H1 (cell line): Measurements from ENCODE around the gene G3BP1. TPM values are rescaled to one million over a fixed set of nuclear protein-coding genes. Genes with fewer than 3 reads are reported as not detected.

Experiments used
- CTCF ChIA-PET: fragments of 300-600 bp; sonication (Branson Sonifier 250); formaldehyde crosslinking; loops from one replicate; lab custom pipeline; 2021; ENCODE audit not compliant: partially characterized antibody; lab: Charles Lee
- POLR2A ChIA-PET: fragments of 300-600 bp; sonication (Branson Sonifier 250); formaldehyde crosslinking; loops from one replicate; lab custom pipeline; 2021; ENCODE audit warnings: inconsistent platforms; ENCODE audit not compliant: partially characterized antibody; lab: Charles Lee
- DNase-seq, 2 experiments: peaks; one replicate each; pipeline versions ENCODE4 v3.0.0 to v3.0.0-alpha.2; 2010 to 2022; ENCODE audit warnings: low spot score in 2 of 2, low read depth in 1 of 2, mixed read lengths in 1 of 2
- FAIRE-seq: peaks from 2 replicates; lab custom pipeline; 2011; peaks lifted over from hg19 to GRCh38; lab: Jason Lieb, UNC
- H2AFZ ChIP-seq: 2 replicates; pipeline ENCODE4 v1.8.1; 2012; ENCODE audit warnings: low read length, inconsistent platforms
- H2AK5ac ChIP-seq: 2 replicates; pipeline ENCODE4 v1.6.1; 2013; ENCODE audit warnings: low read depth, low read length
- H2BK120ac ChIP-seq: replicated peaks from 2 replicates; pipeline ENCODE3; 2013; ENCODE audit warnings: low read depth, low read length, inconsistent platforms
- H2BK12ac ChIP-seq: 2 replicates; pipeline ENCODE4 v1.6.1; 2013; ENCODE audit warnings: low read depth, low read length
- H2BK15ac ChIP-seq: 2 replicates; pipeline ENCODE4 v1.6.1; 2013; ENCODE audit warnings: low read length
- H2BK20ac ChIP-seq: 2 replicates; pipeline ENCODE4 v1.6.1; 2013; ENCODE audit warnings: low read length
- H2BK5ac ChIP-seq: 2 replicates; pipeline ENCODE4 v1.6.1; 2013; ENCODE audit warnings: low read depth, low read length
- H3K14ac ChIP-seq: 2 replicates; pipeline ENCODE4 v1.6.1; 2013; ENCODE audit warnings: inconsistent platforms; ENCODE audit not compliant: insufficient read length
- H3K18ac ChIP-seq: 2 replicates; pipeline ENCODE4 v1.6.1; 2013; ENCODE audit warnings: low read length; ENCODE audit errors: extremely low read depth
- H3K23ac ChIP-seq: 2 replicates; pipeline ENCODE4 v1.6.1; 2013; ENCODE audit warnings: inconsistent platforms; ENCODE audit not compliant: insufficient read length
- H3K23me2 ChIP-seq: 2 replicates; pipeline ENCODE4 v1.6.1; 2013; ENCODE audit warnings: low read depth, low read length
- H3K27ac ChIP-seq: 2 replicates; pipeline ENCODE4 v1.6.1; 2011; ENCODE audit warnings: low read depth, low read length, inconsistent platforms
- H3K27me3 ChIP-seq, 4 experiments: replicated peaks in 1 of 4; 1 replicate in 1 of 4; 2 replicates in 3 of 4; pipeline versions ENCODE4 v1.6.1 to v1.8.1; 2011 to 2013; ENCODE audit warnings: low read length in 3 of 4, mild to moderate bottlenecking in 3 of 4, inconsistent platforms in 2 of 4, mixed read lengths in 2 of 4, moderate library complexity in 1 of 4; ENCODE audit not compliant: control insufficient read depth in 3 of 4, insufficient read depth in 3 of 4; ENCODE audit errors: extremely low read depth in 1 of 4
- H3K36me3 ChIP-seq, 4 experiments: 2 replicates each; pipeline versions ENCODE4 v1.6.1 to v1.8.1; 2011 to 2013; ENCODE audit warnings: mild to moderate bottlenecking in 4 of 4, low read length in 3 of 4, moderate library complexity in 2 of 4, control low read depth in 1 of 4, inconsistent platforms in 1 of 4; ENCODE audit not compliant: insufficient read depth in 4 of 4, control insufficient read depth in 2 of 4
- H3K4ac ChIP-seq: replicated peaks from 2 replicates; pipeline ENCODE3; 2013; ENCODE audit warnings: low read length, low read depth, mixed read lengths, inconsistent platforms; ENCODE audit not compliant: insufficient read length
- H3K4me1 ChIP-seq, 4 experiments: replicated peaks in 1 of 4; 1 replicate in 1 of 4; 2 replicates in 3 of 4; pipeline versions ENCODE4 v1.6.1 to v1.8.1; 2011 to 2013; ENCODE audit warnings: low read length in 3 of 4, inconsistent platforms in 2 of 4, mixed read lengths in 1 of 4; ENCODE audit not compliant: insufficient read depth in 4 of 4, control insufficient read depth in 3 of 4
- H3K4me2 ChIP-seq, 2 experiments: 2 replicates each; pipeline versions ENCODE4 v1.6.1 to v1.8.1; 2011 to 2013; ENCODE audit warnings: low read depth in 2 of 2, low read length in 2 of 2, control low read depth in 1 of 2, inconsistent platforms in 1 of 2, mild to moderate bottlenecking in 1 of 2; ENCODE audit not compliant: insufficient read depth in 1 of 2
- H3K4me3 ChIP-seq, 4 experiments: fragments of 200-600, 300-600 bp in 1 of 4; sonication (generic), shearing (Covaris generic), sonication (Bioruptor Twin) in 1 of 4; 2 replicates each; pipeline versions ENCODE4 v1.5.1 to v1.8.1; 2011 to 2016; ENCODE audit warnings: low read length in 4 of 4, low read depth in 3 of 4, control low read depth in 2 of 4, inconsistent platforms in 2 of 4, mild to moderate bottlenecking in 2 of 4, mixed read lengths in 1 of 4, moderate library complexity in 1 of 4; ENCODE audit not compliant: insufficient read depth in 2 of 4; ENCODE audit errors: extremely low read depth in 1 of 4
- H3K56ac ChIP-seq: replicated peaks from 2 replicates; pipeline ENCODE3; 2013; ENCODE audit warnings: low read depth, mild to moderate bottlenecking, mixed read lengths, low read length, inconsistent platforms; ENCODE audit not compliant: insufficient read length
- H3K79me1 ChIP-seq: 2 replicates; pipeline ENCODE4 v1.6.1; 2013; ENCODE audit warnings: low read depth, low read length, control low read depth
- H3K79me2 ChIP-seq, 2 experiments: 2 replicates each; pipeline versions ENCODE4 v1.6.1 to v1.8.1; 2012 to 2013; ENCODE audit warnings: low read length in 2 of 2, mild to moderate bottlenecking in 2 of 2, inconsistent platforms in 1 of 2; ENCODE audit not compliant: insufficient read depth in 2 of 2, control insufficient read depth in 1 of 2
- H3K9ac ChIP-seq, 4 experiments: replicated peaks in 1 of 4; 1 replicate in 1 of 4; 2 replicates in 3 of 4; pipeline versions ENCODE4 v1.6.1 to v1.8.1; 2011 to 2013; ENCODE audit warnings: low read depth in 3 of 4, low read length in 3 of 4, control low read depth in 2 of 4, mild to moderate bottlenecking in 2 of 4, moderate library complexity in 2 of 4, inconsistent platforms in 1 of 4; ENCODE audit errors: extremely low read depth in 1 of 4
- H3K9me3 ChIP-seq, 2 experiments: 2 replicates each; pipeline versions ENCODE4 v1.6.1 to v1.8.1; 2012 to 2013; ENCODE audit warnings: mild to moderate bottlenecking in 2 of 2, moderate library complexity in 2 of 2, control low read depth in 1 of 2, inconsistent platforms in 1 of 2, low read depth in 1 of 2, low read length in 1 of 2, mixed read lengths in 1 of 2; ENCODE audit not compliant: insufficient read depth in 2 of 2
- H4K20me1 ChIP-seq, 2 experiments: replicated peaks in 1 of 2; 2 replicates each; pipeline versions ENCODE3 to v1.8.1; 2011 to 2013; ENCODE audit warnings: inconsistent platforms in 2 of 2, low read length in 2 of 2, mild to moderate bottlenecking in 1 of 2; ENCODE audit not compliant: insufficient read depth in 2 of 2, control insufficient read depth in 1 of 2
- H4K5ac ChIP-seq: 2 replicates; pipeline ENCODE4 v1.6.1; 2013; ENCODE audit warnings: low read length, low read depth, mixed read lengths, inconsistent platforms; ENCODE audit not compliant: insufficient read length
- H4K8ac ChIP-seq: 2 replicates; pipeline ENCODE4 v1.8.0; 2013; ENCODE audit warnings: mild to moderate bottlenecking, moderate library complexity, low read length, inconsistent platforms; ENCODE audit not compliant: insufficient read depth; ENCODE audit errors: extremely low read depth
- H4K91ac ChIP-seq: replicated peaks from 2 replicates; pipeline ENCODE3; 2013; ENCODE audit warnings: low read length, mixed read lengths, inconsistent platforms; ENCODE audit not compliant: insufficient read length
- ATF2 ChIP-seq: IDR thresholded peaks from 2 replicates; pipeline ENCODE4 v1.6.1; 2012; ENCODE audit warnings: low read length, inconsistent platforms
- E2F6 ChIP-seq: IDR thresholded peaks from 2 replicates; pipeline ENCODE4 v1.6.1; 2012; ENCODE audit warnings: inconsistent platforms
- HDAC2 ChIP-seq, 2 experiments: fragments of 300-600 bp in 1 of 2; sonication (generic) in 1 of 2; IDR thresholded peaks; 2 replicates each; pipeline ENCODE4 v1.6.1; 2011 to 2012; ENCODE audit warnings: low read depth in 2 of 2, low read length in 2 of 2, mild to moderate bottlenecking in 2 of 2, moderate library complexity in 2 of 2, borderline replicate concordance in 1 of 2, inconsistent platforms in 1 of 2
- HDAC6 ChIP-seq: IDR thresholded peaks from one replicate; pipeline ENCODE4 v1.7.1; 2012; ENCODE audit warnings: low read depth, mild to moderate bottlenecking, inconsistent platforms, low read length, moderate library complexity
- JUN ChIP-seq: IDR thresholded peaks from 2 replicates; pipeline ENCODE4 v1.6.1; 2011; ENCODE audit warnings: low read depth, mild to moderate bottlenecking, improper control_type of control experiment, low read length
- RFX5 ChIP-seq: IDR thresholded peaks from 2 replicates; pipeline ENCODE4 v1.6.1; 2011; ENCODE audit warnings: low read depth, low read length, improper control_type of control experiment, borderline replicate concordance
- YY1 ChIP-seq: IDR thresholded peaks from 2 replicates; pipeline ENCODE4 v1.6.1; 2011; ENCODE audit warnings: low read depth, mild to moderate bottlenecking, low read length
- WGBS, 2 experiments: shearing (Covaris generic) in 1 of 2; methylation state at CpG; one replicate each; pipeline versions ENCODE4 v1.1.6 to v1.1.7; 2013 to 2015; ENCODE audit warnings: low lambda C conversion rate in 2 of 2, mixed read lengths in 2 of 2, inconsistent platforms in 1 of 2, low coverage in 1 of 2, missing lambda C conversion rate in 1 of 2; ENCODE audit not compliant: insufficient replicate concordance in 2 of 2, insufficient coverage in 1 of 2, insufficient read length in 1 of 2; ENCODE audit errors: extremely low coverage in 1 of 2, missing lambda C conversion rate in 1 of 2; 5-methylcytosine and 5-hydroxymethylcytosine counted together
- polyA plus RNA-seq, 7 experiments: library from polyadenylated mRNA; depleted of rRNA in 3 of 7; stranded (reverse) in 5 of 7; unstranded in 2 of 7; fragments of >200 nt in 5 of 7; fragments of 200-250 nt in 2 of 7; gene quantifications; 1 replicate in 5 of 7; 2 replicates in 1 of 7; 4 replicates in 1 of 7; pipeline versions ENCODE4 v1.2.1 to v1.2.3, GENCODE V29; 2011 to 2013; ENCODE audit warnings: missing spikeins in 2 of 7, mixed read lengths in 2 of 7
- total RNA-seq: library from RNA; stranded (reverse); fragmentation: NEBNext Ultra II Directional; extraction: Animal tissue kit (Norgen Biotek cat#: 25700); gene quantifications from 2 replicates; pipeline ENCODE4 v1.2.1, GENCODE V29; 2021
- TF ChIP-seq, protein P1 (sequence below): IDR thresholded peaks from 2 replicates; pipeline ENCODE4 v1.6.1; 2012; ENCODE audit warnings: inconsistent platforms

The G3BP1 gene
- total and polyA plus RNA-seq, 2 of the 8 experiments (the other 6 are each of a cell fraction or from before 2014, with no cell fraction given), result 71.2 to 516 TPM

- H3K4ac ChIP-seq, result no peak overlapping the region
- H2BK120ac ChIP-seq, result no peak overlapping the region
- H3K4me1 ChIP-seq, result peaks cover 8 to 15% (median 11%) of the 10 kb centered on the region in 4 experiments
- H3K27me3 ChIP-seq, result no peaks in the 10 kb centered on the region
- POLR2A ChIA-PET, result interaction anchor here (1.1 kb wide), 1 partner anchor 63 kb away, joined by 3 read pairs; no protein-coding TSS in a partner anchor
- H3K4me2 ChIP-seq, result no peak overlapping the region
- H3K4me3 ChIP-seq, result no peak overlapping the region
- H3K79me1 ChIP-seq, result no peaks in the 10 kb centered on the region
- no peak overlapping the region for H3K27ac ChIP-seq
- 93% methylated on average over 1 of the region's 1 CpG; no CpG with 5 or more reads in 1 of the 2 experiments for WGBS, 2 experiments
- DNase-seq (no peak), FAIRE-seq (no peak)
- H4K5ac ChIP-seq, result no peak overlapping the region
- H2BK15ac ChIP-seq, result 0 out of 2 replicates have a peak overlapping the region, but pooled peaks have one; percentile 1
- no peak overlapping the region for H2BK12ac ChIP-seq
- H4K91ac ChIP-seq, result no peak overlapping the region
- no peak overlapping the region for H3K9ac ChIP-seq
- H2AK5ac ChIP-seq, result no peak overlapping the region
- H3K14ac ChIP-seq, result no peak overlapping the region
- no peaks in the 10 kb centered on the region for H4K20me1 ChIP-seq
- TF ChIP-seq JUN (no peak), RFX5 (no peak), YY1 (no peak), HDAC2 (IDR thresholded peaks at IDR 0.05; ENCODE audit: borderline replicate concordance in 1 of 2, low read depth in 2 of 2, low read length in 2 of 2) (no peak), E2F6 (no peak), HDAC6 (no peak), ATF2 (no peak)
- TF ChIP-seq, protein P1, sequence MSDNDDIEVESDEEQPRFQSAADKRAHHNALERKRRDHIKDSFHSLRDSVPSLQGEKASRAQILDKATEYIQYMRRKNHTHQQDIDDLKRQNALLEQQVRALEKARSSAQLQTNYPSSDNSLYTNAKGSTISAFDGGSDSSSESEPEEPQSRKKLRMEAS, result no peak
- H2BK20ac ChIP-seq, result no peak overlapping the region
- H4K8ac ChIP-seq, result no peak overlapping the region
- H3K79me2 ChIP-seq, result no peaks in the 10 kb centered on the region
- H2BK5ac ChIP-seq, result no peak overlapping the region
- no peak overlapping the region for H2AFZ ChIP-seq
- H3K18ac ChIP-seq, result no peak overlapping the region
- H3K36me3 ChIP-seq, result 0 out of 8 replicates have a peak, but pooled peaks cover 0 to under 1% (median 0%) of the 10 kb centered on the region in 4 experiments
- no peak overlapping the region for H3K56ac ChIP-seq
- peaks cover 2% of the 10 kb centered on the region; the same call in 1 of the 2 replicates for H3K23me2 ChIP-seq
- CTCF ChIA-PET, result interaction anchor here (1.0 to 38.0 kb wide), 5 partner anchors 16 to 215 kb away, joined by 3 to 991 read pairs (median 12); no protein-coding TSS in a partner anchor
- H3K9me3 ChIP-seq, result peaks cover 4 to 5% of the 10 kb centered on the region in 2 experiments; a peak in 1 of 4 replicates
- H3K23ac ChIP-seq, result no peak overlapping the region
These were observed 36.1 kb upstream of the G3BP1 start for GRCh38 chr5:151735646-151736045.
